ENCODE data around the gene MYO15B. TPM values are rescaled to one million over a fixed set of nuclear protein-coding genes. Genes with fewer than 3 reads are reported as not detected.

The MYO15B gene
- total and polyA plus RNA-seq, 2 of the 4 experiments (the other 2 are of a cell fraction): 0.18 to 0.65 TPM

- Histone ChIP-seq H3K4ac (ENCODE audit: low read depth, low read length) (no peak overlapping the region), H2AK9ac (replicated peaks; ENCODE audit: low read depth, low read length, poor library complexity) (no peak overlapping the region), H2BK15ac (ENCODE audit: low read depth, low read length) (no peak overlapping the region), H2BK120ac (ENCODE audit: low read depth, low read length) (no peak overlapping the region), H3K9me3 (ENCODE audit: control insufficient read depth, insufficient read depth, low read length) (no peaks in the 10 kb centered on the region), H3K56ac (ENCODE audit: extremely low read depth, insufficient read depth, low read length) (no peak overlapping the region), H3K23ac (ENCODE audit: low read depth, low read length) (no peak overlapping the region), H3K18ac (ENCODE audit: low read depth, low read length) (no peak overlapping the region), H2AFZ (replicated peaks; ENCODE audit: low read length, poor library complexity) (no peak overlapping the region), H3K27ac (ENCODE audit: insufficient read depth, low read length) (no peak overlapping the region), H4K20me1 (ENCODE audit: insufficient read depth, low read length) (no peaks in the 10 kb centered on the region), H2AK5ac (ENCODE audit: low read depth, low read length) (no peak overlapping the region), H3K9me1 (ENCODE audit: insufficient read depth, low read length) (no peaks in the 10 kb centered on the region), H3K27me3 (ENCODE audit: control insufficient read depth, insufficient read depth, low read length) (peaks cover 7% of the 10 kb centered on the region), H2BK20ac (ENCODE audit: low read depth, low read length) (no peak overlapping the region), H3K4me2 (ENCODE audit: low read depth, low read length) (no peak overlapping the region), H2BK5ac (ENCODE audit: low read depth, low read length, poor library complexity, severe bottlenecking) (no peak overlapping the region), H3K4me3 (ENCODE audit: insufficient read depth, low read depth, low read length) (no peak overlapping the region), H3K4me1 (ENCODE audit: control insufficient read depth, insufficient read depth, low read length) (no peaks in the 10 kb centered on the region), H3K36me3 (ENCODE audit: control insufficient read depth, insufficient read depth, low read length) (no peaks in the 10 kb centered on the region), H3K79me1 (ENCODE audit: low read depth in 1 of 2, low read length in 2 of 2) (no peaks in the 10 kb centered on the region), H3K14ac (replicated peaks; ENCODE audit: low read depth, low read length) (no peak overlapping the region), H4K8ac (ENCODE audit: low read depth in 2 of 2, low read length in 2 of 2) (no peak overlapping the region), H3K9ac (ENCODE audit: low read depth, low read length) (no peak overlapping the region), H4K91ac (ENCODE audit: insufficient read depth, low read depth, low read length) (no peak overlapping the region), H4K5ac (ENCODE audit: low read depth, low read length) (no peak overlapping the region)
- in situ Hi-C loops (cut with MboI; ENCODE audit: low sequenced_read_pairs): no loop called here
- no TSS peak for BruUV-seq (replicated peaks)
- dilution Hi-C loops (cut with HindIII; ENCODE audit: low sequenced_read_pairs, unreplicated experiment): no loop called here
- WGBS, 2 experiments (ENCODE audit: extremely low coverage in 2 of 2, insufficient read length in 1 of 2): no CpG with 5 or more reads among the region's 5 CpGs
- TF ChIP-seq RAD21 (IDR thresholded peaks at IDR 0.05; ENCODE audit: low read length) (no peak), CEBPB (IDR thresholded peaks at IDR 0.05; ENCODE audit: low read depth, low read length) (no peak), USF2 (IDR thresholded peaks at IDR 0.05; ENCODE audit: low read depth, low read length) (no peak), RFX5 (IDR thresholded peaks at IDR 0.05; ENCODE audit: low read depth, low read length) (no peak), CHD1 (IDR thresholded peaks at IDR 0.05; ENCODE audit: low read depth, low read length) (no peak), FOS (IDR thresholded peaks at IDR 0.05; ENCODE audit: low read depth, low read length) (no peak), MAZ (IDR thresholded peaks at IDR 0.05; ENCODE audit: borderline replicate concordance, low read depth, low read length) (no peak), POLR2A (IDR thresholded peaks at IDR 0.05; ENCODE audit: low read depth, low read length) (no peak), SMC3 (IDR thresholded peaks at IDR 0.05; ENCODE audit: low read depth, low read length) (no peak), NFE2L2 (IDR thresholded peaks at IDR 0.05; ENCODE audit: low read depth, low read length) (no peak), CTCF (conservative IDR thresholded peaks at IDR 0.05; ENCODE audit: low read depth, low read length) (no peak), MXI1 (IDR thresholded peaks at IDR 0.05; ENCODE audit: borderline replicate concordance, low read depth, low read length) (no peak), ELK1 (IDR thresholded peaks at IDR 0.05; ENCODE audit: borderline replicate concordance, low read depth, low read length) (no peak), MAFK (IDR thresholded peaks at IDR 0.05; ENCODE audit: low read depth, low read length) (no peak), RCOR1 (IDR thresholded peaks at IDR 0.05; ENCODE audit: insufficient replicate concordance, low read length) (no peak), BHLHE40 (IDR thresholded peaks at IDR 0.05; ENCODE audit: low read depth, low read length) (no peak)
- ATAC-seq (ENCODE audit: low read depth): no peak
- ChIA-PET POLR2A (ENCODE audit: unreplicated experiment) (no interaction called here), CTCF (no interaction called here)
- no peak for DNase-seq
- intact Hi-C loops (cut with micrococcal nuclease): no loop called here
Measured at GRCh38 chr17:75607086-75607485, 19.5 kb downstream of the MYO15B start.

Data from IMR-90 (cell line).